Aorta (tissue), 5 donors: ENCODE measurements around the gene COX8C. TPM values are rescaled to one million over a fixed set of nuclear protein-coding genes. Genes with fewer than 3 reads are reported as not detected.

Source experiments
- ATAC-seq: fragments of 200-7000 bp; cut with Tn5 transposase; one replicate; pipeline ENCODE4 v1.9.1; 2022; ENCODE audit warnings: moderate library complexity; ENCODE audit not compliant: low FRiP score
- DNase-seq, 2 donors: peaks; one replicate each; pipeline ENCODE4 v3.0.0-alpha.2; 2020
- H3K27ac ChIP-seq, 2 donors: one replicate each; pipeline ENCODE4 v1.5.1; 2013; ENCODE audit warnings: low read length in 2 of 2, mild to moderate bottlenecking in 2 of 2, moderate library complexity in 2 of 2, control low read depth in 1 of 2, inconsistent platforms in 1 of 2, low read depth in 1 of 2
- H3K27me3 ChIP-seq, 2 donors: one replicate each; pipeline ENCODE4 v1.6.1; 2013; ENCODE audit warnings: control low read depth in 1 of 2, low read length in 1 of 2, mild to moderate bottlenecking in 1 of 2, moderate library complexity in 1 of 2; ENCODE audit not compliant: insufficient read depth in 2 of 2, control insufficient read depth in 1 of 2
- H3K36me3 ChIP-seq, 2 donors: one replicate each; pipeline ENCODE4 v1.6.1; 2013; ENCODE audit warnings: control low read depth in 1 of 2, low read length in 1 of 2, mild to moderate bottlenecking in 1 of 2; ENCODE audit not compliant: insufficient read depth in 2 of 2, control insufficient read depth in 1 of 2
- H3K4me1 ChIP-seq, 2 donors: one replicate each; pipeline ENCODE4 v1.6.1; 2013; ENCODE audit warnings: low read length in 2 of 2, control low read depth in 1 of 2, mild to moderate bottlenecking in 1 of 2, moderate library complexity in 1 of 2; ENCODE audit not compliant: insufficient read depth in 2 of 2, control insufficient read depth in 1 of 2
- H3K4me3 ChIP-seq, 2 donors: one replicate each; pipeline ENCODE4 v1.5.1; 2013; ENCODE audit warnings: low read length in 2 of 2, control low read depth in 1 of 2, mild to moderate bottlenecking in 1 of 2
- H3K9me3 ChIP-seq: one replicate; pipeline ENCODE4 v1.6.1; 2013; ENCODE audit warnings: mild to moderate bottlenecking, low read length; ENCODE audit not compliant: control insufficient read depth
- WGBS, 2 donors: extraction: QIAGEN DNeasy Blood & Tissue Kit; methylation state at CpG; one replicate each; pipeline ENCODE4 v1.1.7; 2013; 5-methylcytosine and 5-hydroxymethylcytosine counted together
- intact Hi-C, 2 donors: fragments of 100-400 bp; cut with DNase I; formaldehyde crosslinking; loops; one replicate each; pipeline versions ENCODE4 v1.14.2 to v1.15.0; 2022
- long read RNA-seq, 2 donors: library from polyadenylated mRNA; unstranded; transcript quantifications; one replicate each; pipeline ENCODE4 v2.0.0, GENCODE V29; 2020 to 2021
- polyA plus RNA-seq, 2 donors: library from polyadenylated mRNA; stranded (reverse); fragments of 200-250 nt; gene quantifications; one replicate each; pipeline ENCODE4 v1.2.3, GENCODE V29; 2013
- total RNA-seq, 2 donors: library from RNA; stranded (reverse); fragmentation: NEBNext Ultra II Directional; extraction: Animal tissue kit (Norgen Biotek cat#: 25700); gene quantifications; one replicate each; pipeline ENCODE4 v1.2.1, GENCODE V29; 2021
- donor health status: healthy with polysubstance abuse.
- donor health status: Bipolar disorder and iron deficiency.
- donor health status: DM: no; HTN: no; CAD: no.
- donor health status: DM: no; HTN: no; CAD: no.
- donor health status: DM: yes; HTN: yes; CAD: no.

The COX8C gene, protein sequence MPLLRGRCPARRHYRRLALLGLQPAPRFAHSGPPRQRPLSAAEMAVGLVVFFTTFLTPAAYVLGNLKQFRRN
- total RNA-seq, result not detected
- polyA plus RNA-seq, result not detected
- long read RNA-seq, donor 1, result 0 reads
- long read RNA-seq, donor 2, result 0 reads

- H3K4me3 ChIP-seq, result no peak within 1 kb of the TSS
- H3K4me1 ChIP-seq, result no peaks in the 10 kb centered on the region
- DNase-seq, result no peak
- no peak within 1 kb of the TSS for H3K27ac ChIP-seq
- WGBS, 2 donors, result 95 to 97% methylated on average over 47 to 60 of the region's 60 CpGs
- intact Hi-C loops, result no loop called here
- H3K36me3 ChIP-seq, result no peaks in the 10 kb centered on the region
- ATAC-seq, result no peak
- no peaks in the 10 kb centered on the region for H3K27me3 ChIP-seq
- no peaks in the 10 kb centered on the region for H3K9me3 ChIP-seq
Observed at GRCh38 chr14:93346926-93347721, at the start of gene COX8C. Gene COX8C, plus strand, starts transcription at chr14:93347182. Its CDS starts 87 bp downstream, at chr14:93347269.

DNA sequence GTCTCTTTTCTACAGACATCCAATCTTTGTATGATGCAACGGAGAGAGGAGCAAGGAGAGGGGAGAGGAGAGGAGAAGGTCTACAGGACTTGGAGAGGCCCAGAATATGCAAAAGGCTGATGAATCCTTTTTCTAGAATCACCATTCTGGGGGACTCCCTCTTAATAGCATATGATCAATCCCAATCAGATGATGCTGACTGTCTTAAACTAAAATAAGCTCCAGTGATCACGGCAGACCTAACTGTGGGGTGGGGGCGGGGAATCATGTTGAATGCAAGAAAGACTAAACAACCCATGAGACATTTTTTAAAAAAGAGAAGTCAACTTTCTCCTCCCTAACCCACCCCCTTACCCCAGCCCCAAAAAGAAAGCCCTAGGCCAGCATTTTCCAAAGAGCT lies 47.6 kb upstream of the COX8C start:
- 89 to 91% methylated on average over 3 of the region's 3 CpGs for WGBS, 2 donors
- Histone ChIP-seq H3K4me1 (peaks cover 4 to 7% of the 10 kb centered on the region in 2 donors), H3K27ac (no peak overlapping the region), H3K36me3 (peaks cover 0 to 1% of the 10 kb centered on the region in 2 donors), H3K4me3 (no peak overlapping the region), H3K9me3 (no peaks in the 10 kb centered on the region), H3K27me3 (no peaks in the 10 kb centered on the region)
- no peak for ATAC-seq
- no peak for DNase-seq
- intact Hi-C loops, result no loop called here

DNA sequence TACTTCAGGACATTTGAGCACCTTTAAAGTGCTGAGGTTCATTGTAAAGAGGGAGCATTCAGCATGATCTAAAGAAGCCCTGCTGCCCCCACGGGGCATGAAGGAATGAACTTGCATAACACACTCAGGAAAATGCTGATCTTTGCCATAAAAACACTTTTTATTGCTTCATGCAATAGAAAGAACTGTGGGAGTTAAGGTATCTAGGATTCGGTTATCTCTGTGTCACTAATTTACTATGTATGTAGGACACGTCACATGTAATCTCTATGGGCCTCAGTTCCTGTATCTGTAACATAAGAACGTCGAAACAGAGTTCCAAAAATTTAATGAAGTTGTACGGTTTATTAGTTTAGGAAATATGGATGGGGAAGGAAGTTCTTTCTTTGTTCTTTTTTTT lies 47.1 kb upstream of the COX8C start:
- Histone ChIP-seq H3K4me3 (no peak overlapping the region), H3K27me3 (no peaks in the 10 kb centered on the region), H3K9me3 (no peaks in the 10 kb centered on the region), H3K4me1 (peaks cover 4 to 7% of the 10 kb centered on the region in 2 donors), H3K27ac (no peak overlapping the region), H3K36me3 (no peaks in the 10 kb centered on the region)
- no peak for ATAC-seq
- no peak for DNase-seq
- 86 to 91% methylated on average over 6 of the region's 6 CpGs for WGBS, 2 donors
- intact Hi-C loops, result no loop called here

GRCh38 chr14:93301821-93302447 lies 45.0 kb upstream of the COX8C start:
- no peaks in the 10 kb centered on the region for H3K9me3 ChIP-seq
- ATAC-seq, result no peak
- DNase-seq, result no peak
- intact Hi-C loops, result no loop called here
- no peak overlapping the region for H3K27ac ChIP-seq
- peaks cover 4 to 7% of the 10 kb centered on the region in 2 donors for H3K4me1 ChIP-seq
- no peaks in the 10 kb centered on the region for H3K27me3 ChIP-seq
- no peak overlapping the region for H3K4me3 ChIP-seq
- H3K36me3 ChIP-seq, result no peaks in the 10 kb centered on the region
- WGBS, 2 donors, result 25 to 31% methylated on average over 6 of the region's 6 CpGs

DNA sequence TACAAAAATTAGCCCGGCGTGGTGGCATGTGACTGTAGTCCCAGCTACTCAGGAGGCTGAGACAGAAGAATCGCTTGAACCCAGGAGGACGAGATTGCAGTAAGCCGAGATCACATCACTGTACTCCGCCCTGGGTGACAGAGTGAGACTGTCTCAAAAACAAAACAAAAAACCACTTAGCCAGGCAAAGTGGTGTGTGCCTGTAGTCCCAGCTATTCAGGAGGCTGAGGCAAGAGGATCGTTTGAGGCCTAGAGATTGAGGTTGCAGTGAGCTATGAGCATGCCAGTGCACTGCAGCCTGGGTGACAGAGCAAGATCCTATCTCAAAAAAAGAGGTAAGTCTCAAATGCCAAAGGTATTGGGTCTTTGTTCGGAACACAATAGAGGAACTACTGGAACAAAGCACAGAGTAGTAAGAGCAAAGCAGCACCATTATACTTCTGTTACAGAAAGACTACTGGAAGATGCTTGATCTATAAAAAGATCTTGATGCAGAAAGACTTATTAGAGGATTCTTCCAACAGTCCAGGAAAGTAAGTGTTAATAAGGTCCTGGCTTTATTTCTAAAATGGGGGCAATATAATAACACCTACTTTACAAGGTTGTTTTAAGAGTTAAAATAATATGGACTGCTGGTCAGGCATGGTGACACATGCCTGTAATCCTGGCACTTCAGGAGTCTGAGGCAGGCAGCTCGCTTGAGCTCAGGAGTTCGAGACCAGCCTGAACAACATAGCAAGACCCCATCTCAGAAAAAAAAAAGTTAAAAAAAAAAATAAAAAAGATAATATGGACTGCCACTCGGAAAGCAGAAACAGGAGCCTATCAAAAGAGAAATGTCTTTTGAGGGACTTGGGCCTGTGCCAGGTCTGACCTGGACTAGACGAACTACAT lies 44.0 kb upstream of the COX8C start:
- Histone ChIP-seq H3K4me1 (peaks cover 4 to 7% of the 10 kb centered on the region in 2 donors), H3K27ac (no peak overlapping the region)
- WGBS, 2 donors, result 88 to 90% methylated on average over 12 of the region's 12 CpGs

DNA sequence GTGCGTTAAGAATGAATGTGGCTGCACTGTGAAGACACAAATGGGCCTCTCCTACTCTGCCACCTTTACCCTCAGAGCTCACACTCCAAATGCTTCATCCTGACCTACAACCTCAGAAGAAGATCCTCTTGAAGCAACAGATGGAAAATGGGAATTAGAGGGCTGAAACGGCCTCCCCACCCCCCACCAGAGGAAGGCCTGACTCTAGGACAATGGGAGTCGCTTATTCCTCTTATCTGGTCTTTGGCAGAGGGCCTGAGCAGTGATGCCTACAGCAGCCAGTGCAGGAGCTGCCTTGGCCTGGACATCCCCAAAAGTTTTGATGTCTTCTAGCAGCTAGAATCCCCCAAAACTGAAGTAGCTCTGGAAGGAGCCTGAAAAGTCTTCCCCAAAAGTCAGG lies 43.3 kb upstream of the COX8C start:
- no peak for DNase-seq
- WGBS, 2 donors, result 69% methylated on average over 3 of the region's 3 CpGs
- intact Hi-C loops, result no loop called here

More for the DNA sequence above, 44.0 kb upstream of the COX8C start:
- intact Hi-C loops, result no loop called here
- no peak for DNase-seq
- Histone ChIP-seq H3K27me3 (no peaks in the 10 kb centered on the region), H3K9me3 (no peaks in the 10 kb centered on the region), H3K36me3 (no peaks in the 10 kb centered on the region), H3K4me3 (no peak overlapping the region)
- ATAC-seq, result no peak

DNA sequence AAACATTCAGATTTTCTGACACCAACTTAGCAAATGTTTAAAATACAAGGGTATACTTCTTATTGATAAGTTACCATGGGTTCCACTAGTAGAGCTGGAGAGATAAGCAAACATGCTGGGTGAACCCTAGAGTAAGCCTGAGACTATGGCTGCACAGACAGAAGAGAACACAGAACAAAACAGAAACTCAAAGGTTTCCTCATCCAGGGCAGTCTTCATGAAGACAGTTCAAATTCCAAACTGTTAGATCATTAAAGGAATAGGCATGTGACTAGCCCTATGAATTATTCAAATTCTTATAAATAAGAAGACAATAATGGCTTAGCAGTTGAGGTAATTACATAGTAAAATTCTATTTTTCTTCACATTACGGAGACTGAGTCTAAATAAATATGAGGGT lies 42.2 kb upstream of the COX8C start:
- 90 to 97% methylated on average over 1 of the region's 1 CpG for WGBS, 2 donors
- ATAC-seq, result no peak
- peaks cover 0 to 4% of the 10 kb centered on the region in 2 donors for H3K4me1 ChIP-seq

More for the DNA sequence above, 43.3 kb upstream of the COX8C start:
- H3K4me3 ChIP-seq, result no peak overlapping the region
- no peaks in the 10 kb centered on the region for H3K36me3 ChIP-seq
- H3K27me3 ChIP-seq, result no peaks in the 10 kb centered on the region
- no peak for ATAC-seq
- no peaks in the 10 kb centered on the region for H3K9me3 ChIP-seq
- no peak overlapping the region for H3K27ac ChIP-seq
- peaks cover 4 to 7% of the 10 kb centered on the region in 2 donors for H3K4me1 ChIP-seq

DNA sequence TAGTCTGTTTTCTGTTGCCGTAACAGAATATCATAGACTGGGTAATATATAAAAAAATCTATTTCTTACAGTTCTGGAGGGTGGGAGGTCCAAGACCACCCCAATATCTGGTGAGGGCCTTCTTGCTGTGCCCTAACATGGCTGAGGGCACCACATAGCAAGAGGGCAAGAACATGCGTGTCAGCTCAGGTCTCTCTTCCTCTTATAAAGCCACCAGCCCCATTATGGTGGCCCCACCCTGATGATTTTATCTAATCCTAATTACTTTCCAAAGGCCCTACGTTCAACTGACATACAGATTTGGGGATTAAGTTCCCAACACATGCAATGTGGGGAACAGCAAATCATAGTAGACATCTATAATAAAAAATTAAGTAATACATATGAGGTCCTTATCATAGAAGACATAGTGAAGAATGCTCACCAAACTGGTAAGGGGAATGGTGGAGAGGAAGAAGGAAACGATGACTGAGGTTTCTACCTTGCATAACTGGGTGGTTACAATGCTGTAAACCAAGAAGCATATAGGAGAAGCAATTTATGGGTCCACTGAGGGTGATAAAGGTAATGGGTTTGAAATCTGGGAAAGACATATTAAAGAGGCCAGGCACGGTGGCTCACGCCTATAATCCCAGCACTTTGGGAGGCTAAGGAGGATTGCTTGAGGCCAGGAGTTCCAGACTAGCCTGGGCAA lies 41.1 kb upstream of the COX8C start:
- peaks cover 0 to 4% of the 10 kb centered on the region in 2 donors for H3K4me1 ChIP-seq
- no peaks in the 10 kb centered on the region for H3K36me3 ChIP-seq
- WGBS, 2 donors, result 79 to 93% methylated on average over 6 of the region's 6 CpGs
- no peak overlapping the region for H3K4me3 ChIP-seq
- DNase-seq (no peak), ATAC-seq (no peak)
- intact Hi-C loops, result no loop called here
- no peak overlapping the region for H3K27ac ChIP-seq
- no peaks in the 10 kb centered on the region for H3K27me3 ChIP-seq
- no peaks in the 10 kb centered on the region for H3K9me3 ChIP-seq

More for the DNA sequence above, 42.2 kb upstream of the COX8C start:
- Histone ChIP-seq H3K27ac (no peak overlapping the region), H3K4me3 (no peak overlapping the region), H3K36me3 (no peaks in the 10 kb centered on the region), H3K9me3 (no peaks in the 10 kb centered on the region), H3K27me3 (no peaks in the 10 kb centered on the region)
- intact Hi-C loops, result no loop called here
- no peak for DNase-seq
